Measurements from ENCODE around the gene TMCC1.
"Not testable (repeated sequence)": the region's sequence is repeated elsewhere in the genome, so short reads cannot be mapped to it uniquely, and the experiment has no call there.

Gene TMCC1

GRCh38 chr3:129837065-129837642, 56.4 kb downstream of the TMCC1 start:
- DNase-seq (ENCODE audit: low read depth in 3 of 3, low spot score in 1 of 3), result no peak

DNA sequence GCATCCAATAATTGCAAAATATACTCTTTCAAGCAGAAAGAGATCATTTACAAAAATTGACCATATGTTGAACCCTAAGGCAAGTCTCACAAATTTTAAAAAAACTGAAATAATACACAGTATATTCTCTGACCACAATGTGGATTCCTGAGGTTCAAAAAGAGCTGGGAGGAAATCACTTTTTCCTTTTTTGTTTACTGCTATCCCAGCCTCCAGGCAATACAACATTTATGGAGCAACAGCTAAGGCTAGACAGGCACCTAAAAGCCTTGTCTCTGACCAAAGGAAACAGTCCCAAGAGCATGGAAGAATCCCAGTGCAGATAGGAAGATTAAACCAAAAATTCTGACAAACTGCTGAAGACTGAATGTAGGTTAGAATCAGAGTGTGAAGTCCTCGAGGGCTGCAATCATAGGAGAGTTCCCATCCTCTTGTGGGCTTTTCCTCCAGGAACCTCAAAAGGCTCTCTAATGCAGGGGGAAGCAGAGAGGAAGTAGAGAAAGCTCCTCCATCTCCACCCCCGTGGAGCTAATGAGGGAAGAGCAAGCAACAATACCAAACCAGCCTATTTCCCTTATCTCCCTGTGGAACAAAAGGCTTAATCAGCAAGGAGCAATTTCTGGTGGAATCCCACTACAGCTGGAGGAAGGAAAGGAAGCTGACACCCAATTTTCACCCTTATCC, 57.0 kb downstream of the TMCC1 start:
- no peak for DNase-seq (ENCODE audit: low read depth in 3 of 3, low spot score in 1 of 3)

- DNase-seq (ENCODE audit: low read depth in 3 of 3, low spot score in 1 of 3), result no peak
Measured at GRCh38 chr3:129835198-129835597, 58.3 kb downstream of the TMCC1 start.

GRCh38 chr3:129834580-129834979, 58.9 kb downstream of the TMCC1 start:
- no peak for DNase-seq (ENCODE audit: low read depth in 3 of 3, low spot score in 1 of 3)

DNA sequence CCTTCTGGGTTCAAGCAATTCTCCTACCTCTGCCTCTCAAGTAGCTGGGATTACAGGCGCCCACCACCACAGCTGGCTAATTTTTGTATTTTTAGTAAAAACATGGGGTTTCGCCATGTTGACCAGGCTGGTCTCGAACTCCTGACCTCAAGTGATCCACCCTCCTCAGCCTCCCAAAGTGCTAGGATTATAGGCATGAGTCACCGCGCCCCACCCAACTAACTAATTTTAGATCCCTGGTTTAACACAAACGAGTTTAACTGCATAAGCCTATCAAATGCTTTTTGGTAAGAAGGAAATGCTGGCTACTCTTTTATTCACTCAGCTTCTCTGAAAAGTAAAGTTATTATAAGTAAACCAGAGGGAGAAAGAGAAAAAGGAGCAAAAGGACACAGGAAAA, 61.6 kb downstream of the TMCC1 start:
- not testable (repeated sequence) for DNase-seq (ENCODE audit: low read depth in 3 of 3, low spot score in 1 of 3)

GRCh38 chr3:129831503-129831902, 62.0 kb downstream of the TMCC1 start:
- no peak for DNase-seq (ENCODE audit: low read depth in 3 of 3, low spot score in 1 of 3)

GRCh38 chr3:129829640-129830039, 63.9 kb downstream of the TMCC1 start:
- DNase-seq (ENCODE audit: low read depth in 3 of 3, low spot score in 1 of 3), result no peak

DNA sequence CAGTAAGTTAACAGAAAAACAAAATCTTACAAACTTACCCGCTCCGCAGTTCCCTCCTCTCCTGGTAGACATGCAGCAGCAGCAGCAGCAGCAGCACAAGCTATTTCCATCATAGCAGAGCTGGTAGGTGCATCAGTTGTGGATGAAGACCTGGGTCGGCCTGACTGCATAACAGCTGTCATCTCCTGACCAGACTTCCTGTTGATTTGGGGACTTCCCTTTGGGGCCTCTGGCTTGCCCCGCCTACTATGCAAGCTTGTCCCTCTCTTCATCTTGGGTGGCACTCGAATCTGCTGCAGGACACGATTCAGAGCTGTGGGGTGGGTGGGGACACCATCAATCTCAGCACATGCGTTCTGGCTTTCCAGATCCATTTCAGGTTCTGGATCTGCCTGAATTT, 65.7 kb downstream of the TMCC1 start:
- no peak for DNase-seq (ENCODE audit: low read depth in 3 of 3, low spot score in 1 of 3)

- DNase-seq (ENCODE audit: low read depth in 3 of 3, low spot score in 1 of 3), result peak in 1 of 3 donors; percentile 13
Measured at GRCh38 chr3:129824926-129825541, 68.5 kb downstream of the TMCC1 start.

- no peak for DNase-seq (ENCODE audit: low read depth in 3 of 3, low spot score in 1 of 3)
Measured at GRCh38 chr3:129822679-129823078, 70.8 kb downstream of the TMCC1 start.

- DNase-seq (ENCODE audit: low read depth in 3 of 3, low spot score in 1 of 3), result no peak
Measured at GRCh38 chr3:129822241-129822640, 71.3 kb downstream of the TMCC1 start.

DNA sequence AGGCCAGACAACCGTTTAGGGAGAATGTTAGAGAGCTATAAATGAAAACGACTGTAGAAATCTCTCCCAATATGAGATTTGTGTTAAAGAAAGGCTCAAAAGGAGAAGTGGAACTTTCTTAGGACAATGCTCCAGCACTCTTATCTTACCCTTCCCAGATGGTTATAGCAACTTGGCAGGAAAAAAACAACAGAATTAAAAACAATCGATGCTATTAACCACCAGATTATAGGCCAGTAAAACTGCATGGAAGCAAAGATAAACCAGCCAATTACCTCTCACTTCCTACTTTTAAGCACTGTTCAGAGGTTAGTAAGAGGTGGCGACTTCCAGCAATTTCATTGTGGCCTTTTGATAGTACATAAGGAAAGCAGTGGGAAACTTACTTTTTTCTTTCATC, 72.9 kb downstream of the TMCC1 start:
- no peak for DNase-seq (ENCODE audit: low read depth in 3 of 3, low spot score in 1 of 3)

GRCh38 chr3:129812589-129812988, 80.9 kb downstream of the TMCC1 start:
- no peak for DNase-seq (ENCODE audit: low read depth in 3 of 3, low spot score in 1 of 3)

GRCh38 chr3:129809297-129809696, 84.2 kb downstream of the TMCC1 start:
- DNase-seq (ENCODE audit: low read depth in 3 of 3, low spot score in 1 of 3), result no peak

DNA sequence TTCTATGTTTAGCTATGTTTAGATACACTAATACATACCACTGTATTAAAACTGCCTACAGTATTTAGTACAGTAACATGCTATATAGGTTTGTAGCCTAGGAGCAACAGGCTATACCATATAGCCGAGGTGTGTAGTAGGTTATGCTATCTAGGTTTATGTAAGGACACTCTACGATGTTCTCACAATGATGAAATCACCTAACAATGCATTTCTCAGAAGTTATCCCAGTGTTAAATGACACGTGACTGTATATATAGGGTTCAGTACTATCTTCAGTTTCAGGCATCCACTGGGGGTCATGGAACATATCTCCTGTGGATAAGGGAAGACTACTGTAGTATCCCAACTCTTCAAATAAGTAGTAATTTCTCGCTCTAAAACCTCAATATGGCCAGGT, 97.4 kb downstream of the TMCC1 start:
- DNase-seq (ENCODE audit: low read depth in 3 of 3, low spot score in 1 of 3), result no peak

- DNase-seq (ENCODE audit: low read depth in 3 of 3, low spot score in 1 of 3), result no peak
Measured at GRCh38 chr3:129795186-129796010, 98.1 kb downstream of the TMCC1 start.

DNA sequence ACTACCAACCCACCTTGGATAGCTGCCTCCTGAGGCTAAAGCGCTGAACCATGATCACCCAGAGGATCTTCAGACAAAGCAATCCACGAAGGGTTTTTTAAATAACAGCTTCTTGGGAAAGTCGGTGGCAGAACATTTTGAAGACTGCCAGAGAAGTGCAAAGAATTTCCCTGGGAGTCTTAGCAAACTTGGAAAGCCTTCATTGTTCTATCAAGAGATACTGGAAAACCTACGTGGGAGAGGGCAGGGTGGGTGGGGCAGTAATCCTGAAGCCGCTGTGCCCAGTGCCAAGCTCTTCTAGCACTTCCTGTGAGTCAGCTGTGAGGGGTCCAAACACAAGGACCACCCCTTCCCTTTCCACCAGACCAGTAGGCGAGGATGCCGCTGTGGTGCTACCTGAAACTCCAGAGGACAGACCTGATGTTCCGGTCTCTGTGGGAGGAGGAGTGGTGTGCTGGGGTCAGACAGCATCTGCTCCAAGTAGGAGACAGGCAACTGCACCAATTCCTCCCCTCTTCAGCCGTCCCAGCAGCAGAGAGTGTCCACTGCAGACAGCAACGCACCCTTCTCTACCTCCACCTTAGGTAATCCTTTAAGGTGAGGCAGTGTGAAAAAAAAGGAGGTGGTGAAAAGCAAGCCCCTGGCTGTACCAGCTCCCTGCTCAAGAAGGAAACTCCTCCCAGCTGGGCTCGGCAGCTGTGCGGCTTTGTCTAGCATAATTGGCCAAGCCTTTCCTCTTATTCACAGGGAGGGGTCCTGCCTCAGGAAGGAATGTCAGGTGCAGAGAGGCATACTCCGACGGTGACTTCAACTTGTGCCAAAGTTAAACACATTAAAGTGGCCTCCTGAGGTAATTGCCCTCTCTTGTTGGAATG, 99.0 kb downstream of the TMCC1 start:
- no peak for DNase-seq (ENCODE audit: low read depth in 3 of 3, low spot score in 1 of 3)

GRCh38 chr3:129793942-129794310, 99.6 kb downstream of the TMCC1 start:
- no peak for DNase-seq (ENCODE audit: low read depth in 3 of 3, low spot score in 1 of 3)

DNA sequence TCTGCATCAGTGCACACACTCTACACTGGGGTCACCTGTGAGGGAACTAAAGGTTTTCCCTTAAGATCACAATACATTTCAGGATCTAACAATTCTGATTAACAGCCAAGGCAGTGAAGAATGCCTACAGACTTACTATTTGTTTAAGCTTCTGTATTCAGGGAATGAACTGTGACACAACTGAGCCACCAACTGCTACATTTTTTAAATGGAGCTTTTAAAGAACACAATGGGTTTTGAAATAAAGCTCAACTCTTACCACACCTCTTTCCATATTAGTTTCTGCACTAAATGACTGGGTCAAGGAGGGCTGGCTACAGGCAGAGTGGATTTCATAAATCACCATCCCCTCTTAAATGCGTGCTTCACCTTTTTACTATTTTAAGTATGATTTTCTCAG, 100.2 kb downstream of the TMCC1 start:
- no peak for DNase-seq (ENCODE audit: low read depth in 3 of 3, low spot score in 1 of 3)

GRCh38 chr3:129783470-129783869, 110.0 kb downstream of the TMCC1 start:
- no peak for DNase-seq (ENCODE audit: low read depth in 3 of 3, low spot score in 1 of 3)

DNA sequence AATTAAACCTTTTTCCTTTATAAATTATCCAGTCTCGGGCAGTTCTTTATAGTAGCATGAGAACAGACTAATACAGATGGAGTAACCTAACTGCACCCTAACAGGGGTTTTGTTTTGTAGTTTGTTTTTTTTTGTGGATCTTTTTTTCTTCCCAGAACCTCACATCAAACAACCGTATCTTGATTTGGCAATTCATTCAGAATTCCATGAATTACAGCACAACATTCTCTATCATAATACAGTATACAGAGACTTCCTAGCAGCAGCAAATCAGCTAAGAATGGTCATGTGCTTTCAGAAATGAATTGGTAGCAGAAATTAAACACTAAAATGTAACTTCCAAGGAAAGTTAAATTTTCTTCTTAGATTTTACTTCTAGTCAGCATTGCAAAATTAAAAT, 114.6 kb downstream of the TMCC1 start:
- DNase-seq (ENCODE audit: low read depth in 3 of 3, low spot score in 1 of 3), result no peak

Measured in stimulated activated CD4-positive, alpha-beta T cell treated with anti-CD3 and anti-CD28 coated beads, TNF-alpha, amount 100 ng/mL, for 1 hour (primary cell).